CD4-positive, CD25-positive, alpha-beta regulatory T cell (primary cell): ENCODE data around the gene SEC61A2. TPM values are rescaled to one million over a fixed set of nuclear protein-coding genes. Genes with fewer than 3 reads are reported as not detected.

Source experiments
- ATAC-seq, 2 donors: fragments of 150-1000 bp; cut with Tn5 transposase; one replicate each; pipeline ENCODE4 v1.10.0; 2021; ENCODE audit warnings: low read depth in 2 of 2, moderate number of reproducible peaks in 2 of 2, moderate library complexity in 1 of 2
- DNase-seq, 3 donors: peaks; one replicate each; pipeline versions ENCODE4 v3.0.0 to v3.0.0-alpha.2; 2012 to 2022; ENCODE audit warnings: mixed read lengths in 1 of 3
- H3K27ac ChIP-seq: one replicate; pipeline ENCODE4 v1.7.0; 2013; ENCODE audit warnings: mild to moderate bottlenecking, low read length; ENCODE audit not compliant: insufficient read depth, poor library complexity, severe bottlenecking
- H3K27me3 ChIP-seq: one replicate; pipeline ENCODE4 v1.7.0; 2013; ENCODE audit warnings: low read length; ENCODE audit not compliant: control insufficient read depth, insufficient read depth
- H3K36me3 ChIP-seq: one replicate; pipeline ENCODE4 v1.7.0; 2013; ENCODE audit warnings: mild to moderate bottlenecking, low read length, moderate library complexity; ENCODE audit not compliant: control insufficient read depth, insufficient read depth
- H3K4me1 ChIP-seq: 2 replicates; pipeline ENCODE4 v1.7.0; 2013; ENCODE audit warnings: mild to moderate bottlenecking, low read length; ENCODE audit not compliant: insufficient read depth, control insufficient read depth, poor library complexity, severe bottlenecking
- H3K4me3 ChIP-seq: one replicate; pipeline ENCODE4 v1.7.0; 2013; ENCODE audit warnings: low read depth, mild to moderate bottlenecking, low read length, moderate library complexity
- H3K9me3 ChIP-seq, 2 experiments: 1 replicate in 1 of 2; 2 replicates in 1 of 2; pipeline ENCODE4 v1.7.0; 2013; ENCODE audit warnings: low read length in 2 of 2, mild to moderate bottlenecking in 1 of 2, moderate library complexity in 1 of 2; ENCODE audit not compliant: control insufficient read depth in 2 of 2
- H3K27ac Mint-ChIP-seq, 3 donors: one replicate each; pipeline ENCODE4 v1.8.0; 2020 to 2022; ENCODE audit warnings: mild to moderate bottlenecking in 3 of 3, mixed read lengths in 3 of 3, moderate library complexity in 2 of 3
- H3K27me3 Mint-ChIP-seq: one replicate; pipeline ENCODE4 v1.8.0; 2022; ENCODE audit warnings: mild to moderate bottlenecking, mixed read lengths
- H3K36me3 Mint-ChIP-seq: one replicate; pipeline ENCODE4 v1.8.0; 2020; ENCODE audit warnings: mixed read lengths
- H3K4me1 Mint-ChIP-seq, 4 donors: one replicate each; pipeline ENCODE4 v1.8.0; 2020 to 2022; ENCODE audit warnings: mixed read lengths in 4 of 4, mild to moderate bottlenecking in 1 of 4
- H3K4me3 Mint-ChIP-seq, 4 donors: one replicate each; pipeline ENCODE4 v1.8.0; 2020 to 2022; ENCODE audit warnings: mild to moderate bottlenecking in 4 of 4, mixed read lengths in 4 of 4, moderate library complexity in 3 of 4
- H3K9me3 Mint-ChIP-seq, 7 donors: one replicate each; pipeline ENCODE4 v1.8.0; 2020 to 2022; ENCODE audit warnings: mixed read lengths in 7 of 7, mild to moderate bottlenecking in 3 of 7, moderate library complexity in 2 of 7
- polyA plus RNA-seq, 4 donors: library from polyadenylated mRNA; unstranded; fragments of 300-500 nt; fragmentation: Illumina TruSeq; gene quantifications; one replicate each; pipeline ENCODE4 v1.2.3, GENCODE V29; 2021
- total RNA-seq: library from RNA; stranded (reverse); gene quantifications from one replicate; pipeline ENCODE4 v1.2.3, GENCODE V29; 2022

The SEC61A2 gene
- total and polyA plus RNA-seq, 5 donors from 2014 or later, result 1.6 to 25.2 (median 3.1) TPM

DNA sequence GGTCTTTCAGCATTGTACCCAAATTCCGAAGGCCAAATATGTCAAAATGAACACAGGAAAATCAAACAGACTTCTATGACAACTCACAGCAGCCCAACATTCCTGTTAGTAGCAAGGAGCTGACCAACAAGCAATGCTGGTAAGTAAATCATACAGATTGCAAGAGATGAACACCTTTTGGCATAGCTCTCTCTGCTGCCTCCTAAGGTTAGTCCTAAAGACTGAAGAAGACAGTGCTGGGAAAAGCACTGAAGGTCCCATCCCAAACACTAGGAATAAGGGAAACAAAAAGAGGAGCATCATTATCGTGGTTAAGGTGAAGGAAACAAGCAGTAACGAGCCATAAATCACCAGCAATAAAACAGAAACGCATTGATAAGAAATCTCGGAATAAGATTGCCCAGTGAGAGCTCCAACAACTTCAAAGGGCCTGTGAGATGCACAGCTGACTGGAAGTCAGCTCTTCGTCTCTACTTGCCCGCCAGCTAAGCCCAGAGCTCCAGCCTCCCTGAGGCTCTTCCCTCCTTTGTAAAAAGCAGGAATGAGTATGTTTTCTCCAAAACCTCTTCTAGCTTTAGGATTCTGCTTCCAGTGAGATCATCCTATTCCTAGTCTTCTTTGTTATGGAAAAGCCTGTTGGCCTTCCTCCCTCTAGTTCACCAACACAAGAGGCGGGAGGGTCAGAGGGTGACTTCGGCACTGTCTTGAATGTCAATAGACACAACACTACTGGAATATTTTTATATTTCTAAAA lies 50.9 kb downstream of the SEC61A2 start:
- Mint-ChIP-seq H3K36me3 (peaks cover 22% of the 10 kb centered on the region), H3K4me3 (peak overlapping the region in 1 of 4 donors; percentile 73), H3K27ac (peak overlapping the region; percentile 91 to 97 (median 92)), H3K27me3 (no peaks in the 10 kb centered on the region), H3K9me3 (no peaks in the 10 kb centered on the region), H3K4me1 (peaks cover 14 to 31% (median 20%) of the 10 kb centered on the region in 4 donors)
- H3K36me3 ChIP-seq, result peaks cover 39% of the 10 kb centered on the region
- DNase-seq (no peak), ATAC-seq (no peak)
- H3K4me3 ChIP-seq, result peak overlapping the region; percentile 57
- H3K9me3 ChIP-seq, result no peaks in the 10 kb centered on the region
- H3K4me1 ChIP-seq, result peaks cover 16% of the 10 kb centered on the region
- H3K27ac ChIP-seq, result peak overlapping the region; percentile 71
- H3K27me3 ChIP-seq, result no peaks in the 10 kb centered on the region

- Mint-ChIP-seq H3K9me3 (no peaks in the 10 kb centered on the region), H3K27ac (peak overlapping the region; percentile 91 to 97 (median 92)), H3K27me3 (no peaks in the 10 kb centered on the region), H3K36me3 (peaks cover 30% of the 10 kb centered on the region), H3K4me3 (peak overlapping the region; percentile 35 to 73 (median 68)), H3K4me1 (peaks cover 19 to 31% (median 20%) of the 10 kb centered on the region in 4 donors)
- peak; percentile 100 for ATAC-seq
- peaks cover 16% of the 10 kb centered on the region for H3K4me1 ChIP-seq
- no peaks in the 10 kb centered on the region for H3K9me3 ChIP-seq
- peak; percentile 43 to 96 (median 79) for DNase-seq
- H3K4me3 ChIP-seq, result peak overlapping the region; percentile 57
- H3K27ac ChIP-seq, result peak overlapping the region; percentile 71
- H3K27me3 ChIP-seq, result no peaks in the 10 kb centered on the region
- H3K36me3 ChIP-seq, result peaks cover 47% of the 10 kb centered on the region
These were observed 51.7 kb downstream of the SEC61A2 start for GRCh38 chr10:12181065-12181775.

- Mint-ChIP-seq H3K27me3 (no peaks in the 10 kb centered on the region), H3K9me3 (no peaks in the 10 kb centered on the region), H3K27ac (no peak overlapping the region), H3K4me3 (no peak overlapping the region), H3K36me3 (peaks cover 40% of the 10 kb centered on the region), H3K4me1 (peaks cover 23 to 56% (median 25%) of the 10 kb centered on the region in 4 donors)
- Histone ChIP-seq H3K27me3 (no peaks in the 10 kb centered on the region), H3K27ac (no peak overlapping the region), H3K4me3 (no peak overlapping the region), H3K4me1 (peaks cover 16% of the 10 kb centered on the region), H3K36me3 (peaks cover 39% of the 10 kb centered on the region), H3K9me3 (no peaks in the 10 kb centered on the region)
- DNase-seq (no peak), ATAC-seq (no peak)
These were observed 54.7 kb downstream of the SEC61A2 start for GRCh38 chr10:12184165-12184564.

DNA sequence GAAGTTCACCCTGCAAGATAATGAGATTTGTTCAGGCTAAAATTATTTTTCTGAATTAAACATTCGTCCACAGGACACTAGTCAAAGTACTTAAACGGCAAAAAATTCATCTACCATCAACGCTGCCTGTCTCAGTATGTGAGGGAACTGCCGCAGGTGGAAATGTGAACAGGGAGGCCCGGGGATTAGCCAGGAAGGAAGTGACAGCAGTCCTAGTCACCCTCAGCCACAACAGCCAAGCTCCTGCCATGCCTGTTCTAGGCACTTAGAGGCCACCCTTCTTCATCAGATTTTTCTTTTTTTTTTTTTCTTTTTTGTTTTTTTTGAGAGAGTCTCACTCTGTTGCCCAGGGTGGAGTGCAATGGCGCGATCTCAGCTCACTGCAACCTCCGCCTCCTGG lies 56.8 kb downstream of the SEC61A2 start:
- Histone ChIP-seq H3K27ac (no peak overlapping the region), H3K4me1 (peaks cover 2% of the 10 kb centered on the region), H3K9me3 (no peaks in the 10 kb centered on the region), H3K4me3 (no peak overlapping the region), H3K36me3 (peaks cover 41% of the 10 kb centered on the region), H3K27me3 (no peaks in the 10 kb centered on the region)
- H3K4me1 Mint-ChIP-seq, result peaks cover 11 to 51% (median 18%) of the 10 kb centered on the region in 4 donors
- ATAC-seq (no peak), DNase-seq (no peak)
- no peaks in the 10 kb centered on the region for H3K27me3 Mint-ChIP-seq
- H3K9me3 Mint-ChIP-seq, result peaks cover 0 to 2% (median 0%) of the 10 kb centered on the region in 7 donors
- no peak overlapping the region for H3K4me3 Mint-ChIP-seq
- H3K36me3 Mint-ChIP-seq, result peaks cover 42% of the 10 kb centered on the region
- peak overlapping the region in 2 of 3 donors; percentile 77 to 92 for H3K27ac Mint-ChIP-seq

GRCh38 chr10:12187321-12187905 lies 57.9 kb downstream of the SEC61A2 start:
- Mint-ChIP-seq H3K27me3 (no peaks in the 10 kb centered on the region), H3K36me3 (peaks cover 46% of the 10 kb centered on the region), H3K4me3 (peak overlapping the region in 1 of 4 donors; percentile 6), H3K4me1 (peaks cover 13 to 50% (median 19%) of the 10 kb centered on the region in 4 donors), H3K9me3 (peaks cover 0 to 2% (median 0%) of the 10 kb centered on the region in 7 donors), H3K27ac (peak overlapping the region; percentile 21 to 90 (median 77))
- Histone ChIP-seq H3K27ac (no peak overlapping the region), H3K4me3 (no peak overlapping the region), H3K9me3 (no peaks in the 10 kb centered on the region), H3K27me3 (no peaks in the 10 kb centered on the region), H3K4me1 (peaks cover 3% of the 10 kb centered on the region), H3K36me3 (peaks cover 47% of the 10 kb centered on the region)
- DNase-seq (no peak), ATAC-seq (no peak)

DNA sequence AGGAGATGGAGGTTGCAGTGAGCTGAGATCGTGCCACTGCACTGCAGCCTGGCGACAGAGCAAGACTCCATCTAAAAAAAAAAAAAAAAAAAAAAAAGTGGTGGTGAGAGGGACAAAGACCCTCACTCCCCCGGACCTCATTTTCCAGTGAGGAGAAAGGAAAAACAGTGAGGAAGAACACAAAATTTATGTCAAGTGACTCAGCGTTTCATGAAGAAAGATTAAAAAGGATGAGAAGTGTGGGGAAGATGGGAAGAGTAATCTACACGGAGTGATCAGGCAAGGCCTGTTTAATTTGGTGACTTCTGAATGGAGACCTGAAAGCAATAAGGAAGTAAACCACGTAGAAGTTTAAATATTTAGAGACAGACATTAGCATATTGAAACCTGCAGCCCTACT lies 59.2 kb downstream of the SEC61A2 start:
- no peak overlapping the region for H3K27ac ChIP-seq
- no peak for ATAC-seq
- H3K27me3 ChIP-seq, result no peaks in the 10 kb centered on the region
- H3K4me3 ChIP-seq, result no peak overlapping the region
- H3K9me3 Mint-ChIP-seq, result peaks cover 0 to 2% (median 0%) of the 10 kb centered on the region in 7 donors
- H3K9me3 ChIP-seq, result no peaks in the 10 kb centered on the region
- peak overlapping the region in 1 of 3 donors; percentile 62 for H3K27ac Mint-ChIP-seq
- peaks cover 46% of the 10 kb centered on the region for H3K36me3 ChIP-seq
- peaks cover 42% of the 10 kb centered on the region for H3K36me3 Mint-ChIP-seq
- H3K4me3 Mint-ChIP-seq, result peak overlapping the region in 1 of 4 donors; percentile 9
- peaks cover 4% of the 10 kb centered on the region for H3K4me1 ChIP-seq
- no peaks in the 10 kb centered on the region for H3K27me3 Mint-ChIP-seq
- H3K4me1 Mint-ChIP-seq, result peaks cover 8 to 56% (median 25%) of the 10 kb centered on the region in 4 donors
- no peak for DNase-seq

GRCh38 chr10:12189426-12189825 lies 59.9 kb downstream of the SEC61A2 start:
- Mint-ChIP-seq H3K9me3 (peaks cover 0 to 2% (median 0%) of the 10 kb centered on the region in 7 donors), H3K27me3 (no peaks in the 10 kb centered on the region), H3K4me1 (peaks cover 12 to 64% (median 31%) of the 10 kb centered on the region in 4 donors), H3K4me3 (no peak overlapping the region), H3K27ac (no peak overlapping the region), H3K36me3 (peaks cover 44% of the 10 kb centered on the region)
- Histone ChIP-seq H3K27ac (no peak overlapping the region), H3K4me3 (no peak overlapping the region), H3K36me3 (peaks cover 44% of the 10 kb centered on the region), H3K9me3 (no peaks in the 10 kb centered on the region), H3K4me1 (peaks cover 11% of the 10 kb centered on the region), H3K27me3 (no peaks in the 10 kb centered on the region)
- DNase-seq (no peak), ATAC-seq (no peak)
